K562 treated with DMSO at 1 percent for 48 hours (cell line): ENCODE data around the gene LHX6. TPM values are rescaled to one million over a fixed set of nuclear protein-coding genes. Genes with fewer than 3 reads are reported as not detected.

Experiments
- total RNA-seq: library from RNA; unstranded; fragments of 300-600 nt; gene quantifications from 2 replicates; pipeline ENCODE4 v1.2.3, GENCODE V29; 2022; ENCODE audit warnings: low replicate concordance; ENCODE audit errors: extremely low read depth

Gene LHX6
- total RNA-seq = not detected in 2 replicates

GRCh38 chr9:122228568-122229484 is at the start of gene LHX6:
Gene LHX6 (minus strand): TSS chr9:122228957. CDS start chr9:122228740, 217 bp downstream.

GRCh38 chr9:122264360-122265148 is 35.8 kb upstream of the LHX6 start, which contains the start of the genes MRRF and RBM18:
Gene MRRF (plus strand): TSS chr9:122264882. CDS start chr9:122270892, 6,010 bp downstream.
Gene RBM18 (minus strand): TSS chr9:122264840. CDS start chr9:122261492, 3,348 bp downstream.

GRCh38 chr9:122159026-122159924 is 69.5 kb downstream of the LHX6 start, which contains the start of the genes MORN5 and NDUFA8:
Gene MORN5 (plus strand): TSS chr9:122159908. CDS start chr9:122159973, 65 bp downstream.
Gene NDUFA8 (minus strand): TSS chr9:122159779. CDS start chr9:122159677, 102 bp downstream.

Other genes with a start within 250 kb of the LHX6 start
- gene TTLL11, start 135.6 kb downstream of the LHX6 start, total RNA-seq = not detected in 2 replicates
- not detected in 2 replicates for gene NDUFA8, start 69.2 kb downstream of the LHX6 start, total RNA-seq
- not detected in 2 replicates for gene MORN5, start 69.0 kb downstream of the LHX6 start, total RNA-seq
- gene RBM18, start 35.9 kb upstream of the LHX6 start, total RNA-seq = not detected in 2 replicates
- not detected in 2 replicates for gene MRRF, start 35.9 kb upstream of the LHX6 start, total RNA-seq
- gene PTGS1, start 142.1 kb upstream of the LHX6 start, total RNA-seq = not detected in 2 replicates
- not detected in 2 replicates for gene OR1J1, start 249.0 kb upstream of the LHX6 start, total RNA-seq